Suprapubic skin (tissue), 4 donors: ENCODE measurements around the gene SMG1. TPM values are rescaled to one million over a fixed set of nuclear protein-coding genes. Genes with fewer than 3 reads are reported as not detected.

Source experiments
- DNase-seq, 2 donors: peaks; one replicate each; pipeline ENCODE4 v3.0.0-alpha.2; 2019; ENCODE audit warnings: low spot score in 2 of 2
- H3K27ac ChIP-seq: fragments of 200-600 bp; sonication (generic); one replicate; pipeline ENCODE4 v1.5.1; 2019
- H3K27me3 ChIP-seq: fragments of 200-600 bp; sonication (generic); one replicate; pipeline ENCODE4 v1.5.1; 2019
- H3K36me3 ChIP-seq: fragments of 200-600 bp; sonication (generic); one replicate; pipeline ENCODE4 v1.5.1; 2019
- H3K4me1 ChIP-seq: fragments of 200-600 bp; sonication (generic); one replicate; pipeline ENCODE4 v1.5.1; 2019
- H3K4me3 ChIP-seq: fragments of 200-600 bp; sonication (generic); one replicate; pipeline ENCODE4 v1.5.1; 2019; ENCODE audit warnings: mild to moderate bottlenecking
- H3K9me3 ChIP-seq: fragments of 200-600 bp; sonication (generic); one replicate; pipeline ENCODE4 v1.5.1; 2019
- EP300 ChIP-seq: sonication (generic); formaldehyde crosslinking; IDR thresholded peaks from one replicate; pipeline ENCODE4 v1.6.1; 2017; ENCODE audit warnings: antibody characterized with exemption
- POLR2A ChIP-seq, 2 donors: fragments of 450-650 bp; IDR thresholded peaks; one replicate each; pipeline ENCODE4 v1.6.1; 2017; ENCODE audit warnings: antibody characterized with exemption in 2 of 2, mild to moderate bottlenecking in 2 of 2, moderate library complexity in 2 of 2
- POLR2AphosphoS5 ChIP-seq, 3 donors: sonication (generic); formaldehyde crosslinking; IDR thresholded peaks; one replicate each; pipeline ENCODE4 v1.6.1; 2017; ENCODE audit warnings: antibody characterized with exemption in 3 of 3
- WGBS: methylation state at CpG from one replicate; pipeline ENCODE4 v1.1.5; 2018; 5-methylcytosine and 5-hydroxymethylcytosine counted together
- total RNA-seq, 4 donors: library from RNA; depleted of rRNA; stranded (reverse); fragments of >200 nt; gene quantifications; one replicate each; pipeline ENCODE4 v1.1.0, GENCODE V29; 2016
- TF ChIP-seq, protein P1 (sequence below), 2 donors: fragments of 200-600 bp in 1 of 2; fragments of 450-650 bp in 1 of 2; sonication (generic) in 1 of 2; IDR thresholded peaks; one replicate each; pipeline ENCODE4 v1.5.1; 2016 to 2019; ENCODE audit warnings: antibody characterized with exemption in 2 of 2, mild to moderate bottlenecking in 1 of 2, moderate library complexity in 1 of 2

SMG1 gene
- total RNA-seq, 4 donors from 2014 or later = 132 to 446 (median 158) TPM

DNA sequence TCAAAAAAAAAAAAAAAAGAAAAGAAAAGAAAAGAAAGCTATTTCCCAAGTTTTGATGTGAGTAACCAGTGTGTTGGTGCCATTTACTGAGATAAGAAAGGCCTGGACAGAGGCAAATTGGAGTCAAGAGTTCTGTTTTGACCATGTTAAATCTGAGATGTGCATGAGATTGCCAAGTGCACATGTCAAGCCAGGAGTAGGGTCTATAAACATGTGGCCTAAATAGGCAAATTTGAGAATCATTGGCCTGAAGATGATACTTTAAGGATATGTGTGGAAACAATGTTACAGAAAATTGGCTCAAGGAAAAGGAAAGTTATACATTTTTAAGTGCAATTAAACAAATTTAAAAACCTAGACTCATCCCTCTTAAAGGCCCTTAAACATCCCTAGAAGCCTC, 15.3 kb upstream of the SMG1 start:
- H3K4me3 ChIP-seq = no peak overlapping the region
- no peak for DNase-seq
- H3K36me3 ChIP-seq = no peaks in the 10 kb centered on the region
- H3K27ac ChIP-seq = peak overlapping the region; percentile 28
- H3K9me3 ChIP-seq = no peaks in the 10 kb centered on the region
- TF ChIP-seq EP300 (no peak), POLR2AphosphoS5 (IDR thresholded peaks at IDR 0.05) (no peak), POLR2A (IDR thresholded peaks at IDR 0.05) (no peak)
- TF ChIP-seq, protein P1, sequence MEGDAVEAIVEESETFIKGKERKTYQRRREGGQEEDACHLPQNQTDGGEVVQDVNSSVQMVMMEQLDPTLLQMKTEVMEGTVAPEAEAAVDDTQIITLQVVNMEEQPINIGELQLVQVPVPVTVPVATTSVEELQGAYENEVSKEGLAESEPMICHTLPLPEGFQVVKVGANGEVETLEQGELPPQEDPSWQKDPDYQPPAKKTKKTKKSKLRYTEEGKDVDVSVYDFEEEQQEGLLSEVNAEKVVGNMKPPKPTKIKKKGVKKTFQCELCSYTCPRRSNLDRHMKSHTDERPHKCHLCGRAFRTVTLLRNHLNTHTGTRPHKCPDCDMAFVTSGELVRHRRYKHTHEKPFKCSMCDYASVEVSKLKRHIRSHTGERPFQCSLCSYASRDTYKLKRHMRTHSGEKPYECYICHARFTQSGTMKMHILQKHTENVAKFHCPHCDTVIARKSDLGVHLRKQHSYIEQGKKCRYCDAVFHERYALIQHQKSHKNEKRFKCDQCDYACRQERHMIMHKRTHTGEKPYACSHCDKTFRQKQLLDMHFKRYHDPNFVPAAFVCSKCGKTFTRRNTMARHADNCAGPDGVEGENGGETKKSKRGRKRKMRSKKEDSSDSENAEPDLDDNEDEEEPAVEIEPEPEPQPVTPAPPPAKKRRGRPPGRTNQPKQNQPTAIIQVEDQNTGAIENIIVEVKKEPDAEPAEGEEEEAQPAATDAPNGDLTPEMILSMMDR (IDR thresholded peaks at IDR 0.05) = no peak
- no peaks in the 10 kb centered on the region for H3K27me3 ChIP-seq
- peaks cover 12% of the 10 kb centered on the region for H3K4me1 ChIP-seq

DNA sequence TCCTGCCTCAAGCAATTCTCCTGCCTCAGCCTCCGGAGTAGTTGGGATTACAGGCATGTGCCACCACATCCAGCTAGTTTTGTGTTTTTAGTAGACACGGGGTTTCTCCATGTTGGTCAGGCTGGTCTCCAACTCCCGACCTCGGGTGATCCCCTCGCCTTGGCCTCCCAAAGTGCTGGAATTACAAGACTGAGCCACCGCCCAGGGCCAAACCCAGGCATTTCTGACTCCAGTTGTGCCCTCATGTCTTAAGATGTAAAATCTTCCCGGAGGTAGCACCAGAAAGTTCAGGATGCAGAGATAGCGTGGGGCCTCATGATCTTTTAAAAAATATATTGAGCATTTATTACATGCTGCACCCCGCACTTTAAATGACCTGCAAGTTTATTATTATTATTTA, 12.8 kb upstream of the SMG1 start:
- Histone ChIP-seq H3K4me1 (peaks cover 8% of the 10 kb centered on the region), H3K27ac (no peak overlapping the region), H3K4me3 (no peak overlapping the region), H3K36me3 (no peaks in the 10 kb centered on the region), H3K9me3 (no peaks in the 10 kb centered on the region), H3K27me3 (no peaks in the 10 kb centered on the region)
- 89% methylated on average over 9 of the region's 9 CpGs for WGBS
- DNase-seq = peak in 1 of 2 donors; percentile 40
- no peak for TF ChIP-seq POLR2A (IDR thresholded peaks at IDR 0.05)
- TF ChIP-seq EP300 = no peak
- TF ChIP-seq, protein P1 (IDR thresholded peaks at IDR 0.05) = no peak
- no peak for TF ChIP-seq POLR2AphosphoS5 (IDR thresholded peaks at IDR 0.05)

DNA sequence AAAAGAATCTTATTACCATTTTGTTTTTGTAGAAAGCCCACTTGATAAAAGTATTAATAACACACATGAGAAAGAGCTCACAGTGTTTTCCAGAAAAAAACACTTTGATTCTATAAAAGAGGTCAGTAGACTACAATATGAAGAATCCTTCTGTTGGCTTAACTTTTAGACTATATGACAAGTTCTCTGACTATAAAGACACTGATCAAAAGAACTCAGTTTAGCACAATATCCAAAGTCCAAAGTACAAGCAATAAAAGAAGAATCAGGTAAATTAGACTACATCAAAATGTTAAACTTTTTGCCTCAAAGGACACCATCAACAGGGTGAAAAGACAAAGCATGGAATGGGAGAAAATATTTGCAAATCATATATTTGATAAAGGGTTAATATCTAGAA, 11.2 kb upstream of the SMG1 start:
- no peaks in the 10 kb centered on the region for H3K36me3 ChIP-seq
- H3K27me3 ChIP-seq = no peaks in the 10 kb centered on the region
- H3K27ac ChIP-seq = no peak overlapping the region
- no peaks in the 10 kb centered on the region for H3K9me3 ChIP-seq
- peaks cover 8% of the 10 kb centered on the region for H3K4me1 ChIP-seq
- TF ChIP-seq, protein P1 (IDR thresholded peaks at IDR 0.05) = no peak
- TF ChIP-seq POLR2AphosphoS5 (IDR thresholded peaks at IDR 0.05) = no peak
- TF ChIP-seq POLR2A (IDR thresholded peaks at IDR 0.05) = no peak
- TF ChIP-seq EP300 = no peak
- DNase-seq = no peak
- H3K4me3 ChIP-seq = no peak overlapping the region

DNA sequence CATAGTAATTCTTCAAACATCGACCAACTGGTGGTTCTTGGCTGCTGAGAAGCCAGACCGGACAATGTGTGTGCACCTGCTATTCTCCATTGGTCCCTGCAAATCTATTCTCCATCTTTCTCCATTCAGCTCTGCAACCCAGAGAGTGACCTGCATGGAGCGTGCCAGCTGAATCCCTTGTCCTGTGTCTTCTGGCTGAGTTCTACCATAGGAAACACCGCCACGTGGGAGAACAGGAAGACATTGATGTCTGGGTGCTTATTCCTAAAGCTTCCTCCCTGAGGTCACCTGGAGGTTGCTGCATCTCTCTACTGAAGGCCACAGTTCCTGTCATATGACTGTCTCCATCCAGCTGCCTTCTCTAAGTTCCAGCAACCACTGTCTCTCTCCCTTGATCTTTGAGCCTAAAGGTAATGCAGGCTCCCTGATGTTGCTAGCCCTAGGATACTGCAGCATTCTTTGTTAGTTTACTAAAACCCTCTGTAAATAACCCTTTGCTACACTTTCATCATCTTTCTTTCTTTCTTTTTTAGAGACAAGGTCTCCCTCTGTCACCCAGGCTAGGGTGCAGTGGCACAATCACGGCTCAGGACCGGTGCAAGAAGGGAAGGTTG, 10.6 kb upstream of the SMG1 start:
- 88% methylated on average over 7 of the region's 7 CpGs for WGBS
- DNase-seq = peak; percentile 6 to 21

DNA sequence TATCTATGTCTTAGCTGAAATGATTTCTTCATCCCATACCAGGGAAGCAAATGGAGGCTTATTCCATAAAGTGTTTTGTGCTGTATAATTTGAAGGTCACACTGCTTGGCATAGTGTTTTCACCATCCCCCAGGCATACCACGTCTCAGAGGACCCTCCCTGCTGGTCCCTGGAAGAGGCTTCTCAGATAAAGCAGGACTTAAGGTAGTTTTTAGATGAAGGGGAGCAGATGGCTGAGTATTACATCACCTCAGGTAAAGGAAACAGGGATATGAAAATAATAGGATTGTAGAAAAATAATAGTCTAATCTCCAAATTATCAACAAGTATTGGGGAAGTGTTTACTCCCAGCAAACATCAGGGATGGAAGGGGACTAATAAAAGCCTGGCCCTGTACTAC, 7.3 kb upstream of the SMG1 start:
- DNase-seq = no peak
- no peak overlapping the region for H3K4me3 ChIP-seq
- TF ChIP-seq POLR2A (IDR thresholded peaks at IDR 0.05) (no peak), POLR2AphosphoS5 (IDR thresholded peaks at IDR 0.05) (no peak), EP300 (no peak)
- TF ChIP-seq, protein P1 (IDR thresholded peaks at IDR 0.05) = no peak
- H3K27me3 ChIP-seq = no peaks in the 10 kb centered on the region
- 9% methylated on average over 1 of the region's 1 CpG for WGBS
- no peaks in the 10 kb centered on the region for H3K36me3 ChIP-seq
- no peak overlapping the region for H3K27ac ChIP-seq
- H3K4me1 ChIP-seq = no peaks in the 10 kb centered on the region
- no peaks in the 10 kb centered on the region for H3K9me3 ChIP-seq

More for the DNA sequence above, 10.6 kb upstream of the SMG1 start:
- H3K27ac ChIP-seq = no peak overlapping the region
- no peaks in the 10 kb centered on the region for H3K9me3 ChIP-seq
- TF ChIP-seq EP300 (no peak), POLR2A (IDR thresholded peaks at IDR 0.05) (no peak), POLR2AphosphoS5 (IDR thresholded peaks at IDR 0.05) (no peak)
- TF ChIP-seq, protein P1 (IDR thresholded peaks at IDR 0.05) = no peak
- no peaks in the 10 kb centered on the region for H3K36me3 ChIP-seq
- peaks cover 5% of the 10 kb centered on the region for H3K4me1 ChIP-seq
- H3K27me3 ChIP-seq = no peaks in the 10 kb centered on the region
- H3K4me3 ChIP-seq = no peak overlapping the region
